Lung (tissue), 12 donors: ENCODE measurements around the gene ZBTB44. TPM values are rescaled to one million over a fixed set of nuclear protein-coding genes. Genes with fewer than 3 reads are reported as not detected.

ENCODE experiments used
- ATAC-seq: fragments of 200-7000 bp; cut with Tn5 transposase; one replicate; pipeline ENCODE4 v1.9.1; 2020; ENCODE audit warnings: moderate number of reproducible peaks; ENCODE audit not compliant: insufficient read depth, low FRiP score
- DNase-seq, 3 donors: peaks; one replicate each; pipeline ENCODE4 v3.0.0-alpha.2; 2013 to 2017
- H3K27ac ChIP-seq, 2 donors: one replicate each; pipeline ENCODE4 v1.5.1; 2013; ENCODE audit warnings: mild to moderate bottlenecking in 2 of 2, moderate library complexity in 2 of 2, control low read depth in 1 of 2, inconsistent platforms in 1 of 2, low read depth in 1 of 2, low read length in 1 of 2
- H3K27me3 ChIP-seq, 3 donors: one replicate each; pipeline ENCODE4 v1.5.1; 2013; ENCODE audit warnings: low read length in 2 of 3; ENCODE audit not compliant: control insufficient read depth in 3 of 3, insufficient read depth in 3 of 3
- H3K36me3 ChIP-seq, 4 donors: one replicate each; pipeline ENCODE4 v1.5.1; 2013; ENCODE audit warnings: low read length in 4 of 4, mild to moderate bottlenecking in 1 of 4, moderate library complexity in 1 of 4; ENCODE audit not compliant: control insufficient read depth in 4 of 4, insufficient read depth in 4 of 4
- H3K4me1 ChIP-seq, 5 donors: one replicate each; pipeline ENCODE4 v1.5.1; 2013; ENCODE audit warnings: low read length in 5 of 5, mild to moderate bottlenecking in 2 of 5, moderate library complexity in 1 of 5; ENCODE audit not compliant: control insufficient read depth in 5 of 5, insufficient read depth in 5 of 5
- H3K4me3 ChIP-seq: one replicate; pipeline ENCODE4 v1.5.1; 2013; ENCODE audit warnings: mild to moderate bottlenecking, control low read depth, moderate library complexity
- H3K9ac ChIP-seq, 2 donors: one replicate each; pipeline ENCODE4 v1.5.1; 2013; ENCODE audit warnings: low read length in 2 of 2, control low read depth in 1 of 2; ENCODE audit not compliant: insufficient read depth in 1 of 2
- H3K9me3 ChIP-seq, 4 donors: one replicate each; pipeline ENCODE4 v1.5.1; 2013; ENCODE audit warnings: low read length in 3 of 4, mild to moderate bottlenecking in 1 of 4, moderate library complexity in 1 of 4; ENCODE audit not compliant: control insufficient read depth in 4 of 4, insufficient read depth in 3 of 4
- WGBS, 2 donors: extraction: QIAGEN DNeasy Blood & Tissue Kit; methylation state at CpG; one replicate each; pipeline ENCODE4 v1.1.7; 2013; 5-methylcytosine and 5-hydroxymethylcytosine counted together
- polyA plus RNA-seq, 2 donors: library from polyadenylated mRNA; stranded (reverse); fragments of 200-250 nt; gene quantifications; one replicate each; pipeline ENCODE4 v1.2.1, GENCODE V29; 2013
- total RNA-seq, 2 donors: library from RNA; depleted of rRNA in 1 of 2; stranded (reverse); fragments of >200 nt in 1 of 2; gene quantifications; one replicate each; pipeline ENCODE4 v1.2.1, GENCODE V29; 2014 to 2021
- TF ChIP-seq, protein P1 (sequence below): IDR thresholded peaks from 2 replicates; pipeline ENCODE4 v1.5.1; 2012; ENCODE audit warnings: mild to moderate bottlenecking; ENCODE audit errors: control extremely low read depth, extremely low read depth
- donor health status: control.
- donor health status: control.
- donor health status: Bipolar disorder and iron deficiency.
- donor health status: healthy.
- donor health status: DM: yes; HTN: yes; CAD: no.

Gene ZBTB44
- total and polyA plus RNA-seq, 4 donors, result 8.6 to 72.7 (median 20.8) TPM

- Histone ChIP-seq H3K9me3 (no peaks in the 10 kb centered on the region), H3K27ac (no peak overlapping the region), H3K27me3 (no peaks in the 10 kb centered on the region), H3K4me1 (peaks cover 0 to 21% (median 5%) of the 10 kb centered on the region in 5 donors), H3K36me3 (peaks cover 0 to 9% (median 0%) of the 10 kb centered on the region in 4 donors), H3K9ac (no peak overlapping the region), H3K4me3 (no peak overlapping the region)
- TF ChIP-seq, protein P1, sequence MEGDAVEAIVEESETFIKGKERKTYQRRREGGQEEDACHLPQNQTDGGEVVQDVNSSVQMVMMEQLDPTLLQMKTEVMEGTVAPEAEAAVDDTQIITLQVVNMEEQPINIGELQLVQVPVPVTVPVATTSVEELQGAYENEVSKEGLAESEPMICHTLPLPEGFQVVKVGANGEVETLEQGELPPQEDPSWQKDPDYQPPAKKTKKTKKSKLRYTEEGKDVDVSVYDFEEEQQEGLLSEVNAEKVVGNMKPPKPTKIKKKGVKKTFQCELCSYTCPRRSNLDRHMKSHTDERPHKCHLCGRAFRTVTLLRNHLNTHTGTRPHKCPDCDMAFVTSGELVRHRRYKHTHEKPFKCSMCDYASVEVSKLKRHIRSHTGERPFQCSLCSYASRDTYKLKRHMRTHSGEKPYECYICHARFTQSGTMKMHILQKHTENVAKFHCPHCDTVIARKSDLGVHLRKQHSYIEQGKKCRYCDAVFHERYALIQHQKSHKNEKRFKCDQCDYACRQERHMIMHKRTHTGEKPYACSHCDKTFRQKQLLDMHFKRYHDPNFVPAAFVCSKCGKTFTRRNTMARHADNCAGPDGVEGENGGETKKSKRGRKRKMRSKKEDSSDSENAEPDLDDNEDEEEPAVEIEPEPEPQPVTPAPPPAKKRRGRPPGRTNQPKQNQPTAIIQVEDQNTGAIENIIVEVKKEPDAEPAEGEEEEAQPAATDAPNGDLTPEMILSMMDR, result no peak
- no peak for ATAC-seq
- DNase-seq, result no peak
- 42 to 68% methylated on average over 4 of the region's 4 CpGs for WGBS, 2 donors
Measured at GRCh38 chr11:130310622-130311021, 4.1 kb downstream of the ZBTB44 start.

GRCh38 chr11:130308886-130309285 lies 5.8 kb downstream of the ZBTB44 start:
- Histone ChIP-seq H3K9ac (no peak overlapping the region), H3K4me1 (peaks cover 0 to 15% (median 3%) of the 10 kb centered on the region in 5 donors), H3K36me3 (peaks cover 0 to 9% (median 0%) of the 10 kb centered on the region in 4 donors), H3K4me3 (no peak overlapping the region), H3K9me3 (no peaks in the 10 kb centered on the region), H3K27ac (no peak overlapping the region), H3K27me3 (no peaks in the 10 kb centered on the region)
- TF ChIP-seq, protein P1, result no peak
- 81 to 92% methylated on average over 2 of the region's 2 CpGs for WGBS, 2 donors
- ATAC-seq, result no peak
- DNase-seq, result no peak

- WGBS, 2 donors, result 55 to 86% methylated on average over 7 of the region's 7 CpGs
- TF ChIP-seq, protein P1, result no peak
- Histone ChIP-seq H3K4me1 (peaks cover 0 to 11% (median 3%) of the 10 kb centered on the region in 5 donors), H3K4me3 (no peak overlapping the region), H3K36me3 (peaks cover 0 to 9% (median 0%) of the 10 kb centered on the region in 4 donors), H3K27ac (no peak overlapping the region), H3K27me3 (no peaks in the 10 kb centered on the region), H3K9me3 (no peaks in the 10 kb centered on the region), H3K9ac (no peak overlapping the region)
- ATAC-seq, result no peak
- DNase-seq, result no peak
Measured at GRCh38 chr11:130308059-130308458, 6.7 kb downstream of the ZBTB44 start.

DNA sequence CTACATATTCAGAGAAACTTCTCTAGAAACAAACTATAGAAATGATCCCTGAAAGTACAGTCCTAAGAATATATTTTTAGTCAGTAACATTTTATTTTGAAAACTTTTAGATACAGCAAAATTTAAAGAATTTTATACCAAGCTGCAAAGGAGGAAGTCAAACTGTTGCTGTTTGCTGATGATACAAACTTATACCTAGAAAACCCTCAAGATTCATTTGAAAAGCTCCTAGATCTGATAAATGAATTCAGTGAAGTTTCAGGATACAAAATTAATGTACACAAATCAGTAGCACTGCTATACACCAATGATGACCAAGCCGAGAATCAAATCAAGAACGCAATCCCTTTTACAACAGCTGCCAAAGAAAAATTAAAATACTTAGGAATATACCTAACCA lies 10.1 kb downstream of the ZBTB44 start:
- Histone ChIP-seq H3K36me3 (peaks cover 0 to 12% (median 2%) of the 10 kb centered on the region in 4 donors), H3K27me3 (no peaks in the 10 kb centered on the region), H3K4me1 (peaks cover 0 to 18% (median 0%) of the 10 kb centered on the region in 5 donors), H3K4me3 (no peak overlapping the region), H3K9me3 (no peaks in the 10 kb centered on the region), H3K9ac (no peak overlapping the region), H3K27ac (no peak overlapping the region)
- 61 to 77% methylated on average over 2 of the region's 2 CpGs for WGBS, 2 donors
- no peak for DNase-seq
- TF ChIP-seq, protein P1, result no peak
- no peak for ATAC-seq
